ENCODE results near the gene ITGB8. TPM values are rescaled to one million over a fixed set of nuclear protein-coding genes. Genes with fewer than 3 reads are reported as not detected.
A peak's percentile ranks its signal among the peaks of the same experiment; 100 is the strongest.
"Not testable (repeated sequence)": the region's sequence is repeated elsewhere in the genome, so short reads cannot be mapped to it uniquely, and the experiment has no call there.

The ITGB8 gene
- total and polyA plus RNA-seq, 9 donors: 4.4 to 11.8 (median 5.4) TPM

DNA sequence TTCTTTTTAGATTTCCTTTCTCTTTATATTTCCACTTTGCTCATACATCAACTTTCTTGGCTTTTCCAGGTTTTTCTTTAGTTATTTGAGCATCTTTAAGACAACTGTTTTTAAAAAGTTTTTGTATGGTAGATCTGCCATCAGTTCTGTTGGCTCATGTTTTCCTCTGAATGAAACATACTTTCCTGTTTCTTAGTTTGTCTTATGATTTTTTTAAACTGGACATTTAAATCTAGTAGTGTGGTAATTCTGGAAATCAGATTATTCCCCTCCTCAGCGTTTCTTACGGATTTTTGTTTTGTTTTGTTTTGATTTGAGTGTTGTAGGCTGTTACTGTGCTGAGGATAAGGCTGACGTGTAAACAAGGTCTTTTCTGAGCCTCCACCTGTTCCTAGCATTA is 33.8 kb upstream of the ITGB8 start:
- no peak overlapping the region for H3K27ac ChIP-seq (ENCODE audit: low read length)
- WGBS (ENCODE audit: insufficient coverage): 60% methylated on average over 2 of the region's 3 CpGs

GRCh38 chr7:20298486-20298901 is 32.2 kb upstream of the ITGB8 start:
- Histone ChIP-seq H3K4me1 (ENCODE audit: control insufficient read depth, insufficient read depth, low read length) (no peaks in the 10 kb centered on the region), H3K36me3 (ENCODE audit: control insufficient read depth, insufficient read depth, low read length) (no peaks in the 10 kb centered on the region), H3K9me3 (replicated peaks; ENCODE audit: control insufficient read depth, low read depth, low read length) (no peaks in the 10 kb centered on the region), H3K27ac (ENCODE audit: low read length) (no peak overlapping the region), H3K4me3 (ENCODE audit: low read length) (no peak overlapping the region), H3K27me3 (ENCODE audit: control insufficient read depth, insufficient read depth, low read length) (no peaks in the 10 kb centered on the region)
- WGBS (ENCODE audit: insufficient coverage): no CpG with 5 or more reads among the region's 1 CpG
- DNase-seq: peak; percentile 14

More for the DNA sequence above, 33.8 kb upstream of the ITGB8 start:
- H3K4me1 ChIP-seq (ENCODE audit: control insufficient read depth, insufficient read depth, low read length): no peaks in the 10 kb centered on the region
- no peaks in the 10 kb centered on the region for H3K9me3 ChIP-seq (replicated peaks; ENCODE audit: control insufficient read depth, low read depth, low read length)
- H3K4me3 ChIP-seq (ENCODE audit: low read length): no peak overlapping the region
- H3K36me3 ChIP-seq (ENCODE audit: control insufficient read depth, insufficient read depth, low read length): no peaks in the 10 kb centered on the region
- no peaks in the 10 kb centered on the region for H3K27me3 ChIP-seq (ENCODE audit: control insufficient read depth, insufficient read depth, low read length)
- DNase-seq: no peak

- no CpG with 5 or more reads among the region's 1 CpG for WGBS (ENCODE audit: insufficient coverage)
- DNase-seq: no peak
- Histone ChIP-seq H3K27me3 (ENCODE audit: control insufficient read depth, insufficient read depth, low read length) (no peaks in the 10 kb centered on the region), H3K36me3 (ENCODE audit: control insufficient read depth, insufficient read depth, low read length) (no peaks in the 10 kb centered on the region), H3K9me3 (replicated peaks; ENCODE audit: control insufficient read depth, low read depth, low read length) (no peaks in the 10 kb centered on the region), H3K4me3 (ENCODE audit: low read length) (no peak overlapping the region), H3K27ac (ENCODE audit: low read length) (no peak overlapping the region), H3K4me1 (ENCODE audit: control insufficient read depth, insufficient read depth, low read length) (no peaks in the 10 kb centered on the region)
These were observed 31.6 kb upstream of the ITGB8 start for GRCh38 chr7:20299145-20299544.

DNA sequence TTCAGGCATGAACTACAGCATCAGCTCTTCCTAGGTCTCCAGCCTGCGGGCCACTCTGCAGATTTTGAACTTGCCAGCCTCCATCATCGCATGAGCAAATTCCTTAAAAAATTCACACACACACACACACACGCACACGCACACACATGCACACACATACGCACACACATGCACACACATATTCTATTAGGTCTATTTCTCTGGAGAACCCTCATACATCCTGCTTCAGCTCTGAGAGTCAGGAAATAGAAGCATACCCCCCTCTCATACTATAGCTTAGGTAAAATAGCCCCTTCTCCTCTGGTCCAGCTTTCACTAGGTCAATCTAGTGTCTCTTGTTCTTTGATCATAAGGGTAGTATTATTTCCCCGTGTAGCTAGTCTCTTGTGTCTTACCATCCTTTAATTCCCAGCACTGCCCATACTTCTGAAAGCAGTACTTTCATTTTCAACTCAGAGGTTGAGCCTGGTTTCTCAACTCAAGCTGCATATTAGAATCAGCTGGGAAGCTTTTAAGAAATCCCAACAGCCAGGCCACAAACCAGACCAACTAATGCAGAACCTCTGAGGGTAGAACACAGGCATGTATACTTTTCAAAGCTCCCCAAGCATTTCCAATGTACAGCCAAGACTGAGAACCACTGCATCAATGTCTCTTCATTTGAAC is 30.9 kb upstream of the ITGB8 start:
- 90% methylated on average over 5 of the region's 6 CpGs for WGBS (ENCODE audit: insufficient coverage)
- DNase-seq: no peak
- no peaks in the 10 kb centered on the region for H3K9me3 ChIP-seq (replicated peaks; ENCODE audit: control insufficient read depth, low read depth, low read length)
- H3K4me1 ChIP-seq (ENCODE audit: control insufficient read depth, insufficient read depth, low read length): no peaks in the 10 kb centered on the region
- H3K27me3 ChIP-seq (ENCODE audit: control insufficient read depth, insufficient read depth, low read length): no peaks in the 10 kb centered on the region
- H3K4me3 ChIP-seq (ENCODE audit: low read length): no peak overlapping the region
- no peaks in the 10 kb centered on the region for H3K36me3 ChIP-seq (ENCODE audit: control insufficient read depth, insufficient read depth, low read length)
- no peak overlapping the region for H3K27ac ChIP-seq (ENCODE audit: low read length)

DNA sequence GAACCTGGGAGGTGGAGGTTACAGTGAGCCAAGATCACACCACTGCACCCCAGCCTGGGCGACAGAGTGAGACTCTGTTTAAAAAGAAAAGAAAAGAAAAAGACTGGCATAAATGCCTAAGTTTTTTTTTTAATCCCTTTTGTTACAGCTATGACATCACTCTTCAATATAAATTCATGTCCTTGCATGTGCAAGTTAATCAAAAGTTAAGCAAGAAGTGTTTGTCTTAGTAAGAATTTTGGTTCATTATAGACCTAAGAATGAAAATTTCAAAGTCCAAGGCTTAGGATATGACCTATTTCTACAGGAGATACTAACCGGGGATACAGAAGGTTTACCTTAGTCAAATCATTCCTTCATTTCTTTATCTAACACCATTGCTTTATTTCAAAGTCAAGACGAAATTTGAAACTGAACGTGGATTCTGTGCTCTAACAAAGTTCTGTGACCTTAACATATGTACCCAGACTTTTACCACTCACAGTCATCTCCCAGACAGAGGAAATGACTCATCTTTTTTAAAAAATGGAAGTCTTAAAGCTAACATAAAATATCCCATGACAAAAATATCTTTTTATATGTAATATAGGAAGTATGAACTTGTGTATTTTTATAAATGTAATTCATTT is 29.3 kb upstream of the ITGB8 start:
- Histone ChIP-seq H3K4me1 (ENCODE audit: control insufficient read depth, insufficient read depth, low read length) (no peaks in the 10 kb centered on the region), H3K27ac (ENCODE audit: low read length) (no peak overlapping the region), H3K9me3 (replicated peaks; ENCODE audit: control insufficient read depth, low read depth, low read length) (no peaks in the 10 kb centered on the region), H3K27me3 (ENCODE audit: control insufficient read depth, insufficient read depth, low read length) (no peaks in the 10 kb centered on the region), H3K4me3 (ENCODE audit: low read length) (no peak overlapping the region), H3K36me3 (ENCODE audit: control insufficient read depth, insufficient read depth, low read length) (no peaks in the 10 kb centered on the region)
- 60% methylated on average over 1 of the region's 4 CpGs for WGBS (ENCODE audit: insufficient coverage)
- no peak for DNase-seq

- DNase-seq; H3K4me3 ChIP-seq (ENCODE audit: low read length); H3K36me3 ChIP-seq (ENCODE audit: control insufficient read depth, insufficient read depth, low read length); H3K27me3 ChIP-seq (ENCODE audit: control insufficient read depth, insufficient read depth, low read length); H3K9me3 ChIP-seq (replicated peaks; ENCODE audit: control insufficient read depth, low read depth, low read length); H3K4me1 ChIP-seq (ENCODE audit: control insufficient read depth, insufficient read depth, low read length); H3K27ac ChIP-seq (ENCODE audit: low read length): not testable (repeated sequence)
- WGBS (ENCODE audit: insufficient coverage): 92% methylated on average over 10 of the region's 16 CpGs
These were observed 28.4 kb upstream of the ITGB8 start for GRCh38 chr7:20302300-20302699.

- DNase-seq: no peak
- H3K4me1 ChIP-seq (ENCODE audit: control insufficient read depth, insufficient read depth, low read length): no peaks in the 10 kb centered on the region
- no peaks in the 10 kb centered on the region for H3K9me3 ChIP-seq (replicated peaks; ENCODE audit: control insufficient read depth, low read depth, low read length)
- no peak overlapping the region for H3K27ac ChIP-seq (ENCODE audit: low read length)
- WGBS (ENCODE audit: insufficient coverage): no CpG with 5 or more reads among the region's 1 CpG
- H3K27me3 ChIP-seq (ENCODE audit: control insufficient read depth, insufficient read depth, low read length): no peaks in the 10 kb centered on the region
- H3K4me3 ChIP-seq (ENCODE audit: low read length): no peak overlapping the region
- H3K36me3 ChIP-seq (ENCODE audit: control insufficient read depth, insufficient read depth, low read length): no peaks in the 10 kb centered on the region
These were observed 27.8 kb upstream of the ITGB8 start for GRCh38 chr7:20302891-20303290.

GRCh38 chr7:20304366-20304765 is 26.3 kb upstream of the ITGB8 start:
- no peaks in the 10 kb centered on the region for H3K27me3 ChIP-seq (ENCODE audit: control insufficient read depth, insufficient read depth, low read length)
- no peaks in the 10 kb centered on the region for H3K36me3 ChIP-seq (ENCODE audit: control insufficient read depth, insufficient read depth, low read length)
- no peak for DNase-seq
- no peaks in the 10 kb centered on the region for H3K4me1 ChIP-seq (ENCODE audit: control insufficient read depth, insufficient read depth, low read length)
- WGBS (ENCODE audit: insufficient coverage): 52% methylated on average over 2 of the region's 4 CpGs
- no peaks in the 10 kb centered on the region for H3K9me3 ChIP-seq (replicated peaks; ENCODE audit: control insufficient read depth, low read depth, low read length)
- no peak overlapping the region for H3K27ac ChIP-seq (ENCODE audit: low read length)
- H3K4me3 ChIP-seq (ENCODE audit: low read length): no peak overlapping the region

DNA sequence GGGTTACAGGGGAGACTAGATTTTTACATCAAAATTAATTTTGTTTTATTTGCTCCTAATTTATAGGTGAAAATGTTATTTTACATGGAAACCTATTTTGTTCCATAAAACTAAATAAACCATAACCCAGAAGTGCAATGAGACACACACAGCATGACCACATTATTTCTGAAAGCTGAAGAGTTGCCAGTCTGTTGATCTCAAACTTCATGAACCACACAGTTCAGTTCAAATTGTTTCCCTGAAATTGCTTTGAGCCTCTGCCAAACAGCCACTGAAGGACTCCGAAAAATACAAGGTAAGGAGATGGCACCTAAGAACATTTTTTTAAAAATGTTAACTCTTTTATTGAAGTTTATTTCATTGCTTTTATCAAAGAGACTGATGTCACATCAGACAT is 25.0 kb upstream of the ITGB8 start:
- H3K4me1 ChIP-seq (ENCODE audit: control insufficient read depth, insufficient read depth, low read length): no peaks in the 10 kb centered on the region
- WGBS (ENCODE audit: insufficient coverage): no CpG with 5 or more reads among the region's 1 CpG
- H3K27me3 ChIP-seq (ENCODE audit: control insufficient read depth, insufficient read depth, low read length): no peaks in the 10 kb centered on the region
- DNase-seq: no peak
- no peaks in the 10 kb centered on the region for H3K36me3 ChIP-seq (ENCODE audit: control insufficient read depth, insufficient read depth, low read length)
- no peak overlapping the region for H3K27ac ChIP-seq (ENCODE audit: low read length)
- no peaks in the 10 kb centered on the region for H3K9me3 ChIP-seq (replicated peaks; ENCODE audit: control insufficient read depth, low read depth, low read length)
- no peak overlapping the region for H3K4me3 ChIP-seq (ENCODE audit: low read length)

- Histone ChIP-seq H3K9me3 (replicated peaks; ENCODE audit: control insufficient read depth, low read depth, low read length) (no peaks in the 10 kb centered on the region), H3K27me3 (ENCODE audit: control insufficient read depth, insufficient read depth, low read length) (no peaks in the 10 kb centered on the region), H3K4me3 (ENCODE audit: low read length) (no peak overlapping the region), H3K4me1 (ENCODE audit: control insufficient read depth, insufficient read depth, low read length) (no peaks in the 10 kb centered on the region), H3K27ac (ENCODE audit: low read length) (no peak overlapping the region), H3K36me3 (ENCODE audit: control insufficient read depth, insufficient read depth, low read length) (no peaks in the 10 kb centered on the region)
- 89% methylated on average over 3 of the region's 5 CpGs for WGBS (ENCODE audit: insufficient coverage)
- DNase-seq: no peak
These were observed 24.3 kb upstream of the ITGB8 start for GRCh38 chr7:20306180-20306946.
